H9 (cell line): ENCODE measurements around the gene HEG1. TPM values are rescaled to one million over a fixed set of nuclear protein-coding genes. Genes with fewer than 3 reads are reported as not detected.

Source experiments
- DNase-seq: peaks from one replicate; pipeline ENCODE4 v3.0.0-alpha.2; 2017
- H2AFZ ChIP-seq: one replicate; pipeline ENCODE4 v1.6.1; 2013; ENCODE audit warnings: mild to moderate bottlenecking, low read length, control low read depth, moderate library complexity
- H2AK5ac ChIP-seq: 2 replicates; pipeline ENCODE4 v1.6.1; 2013; ENCODE audit warnings: low read length, control low read depth, mixed read lengths; ENCODE audit not compliant: insufficient read length
- H2BK120ac ChIP-seq: one replicate; pipeline ENCODE4 v1.6.1; 2013; ENCODE audit warnings: low read depth, mild to moderate bottlenecking, low read length, control low read depth, inconsistent platforms; ENCODE audit not compliant: poor library complexity, severe bottlenecking
- H2BK12ac ChIP-seq: 2 replicates; pipeline ENCODE4 v1.6.1; 2013; ENCODE audit warnings: low read length, control low read depth, mixed read lengths, low read depth; ENCODE audit not compliant: insufficient read length
- H2BK15ac ChIP-seq: 2 replicates; pipeline ENCODE4 v1.6.1; 2013; ENCODE audit warnings: low read depth, low read length, control low read depth
- H2BK20ac ChIP-seq: one replicate; pipeline ENCODE4 v1.6.1; 2013; ENCODE audit warnings: low read depth, mild to moderate bottlenecking, low read length, control low read depth, inconsistent platforms; ENCODE audit not compliant: poor library complexity, severe bottlenecking
- H2BK5ac ChIP-seq: 2 replicates; pipeline ENCODE4 v1.6.1; 2013; ENCODE audit warnings: low read length, control low read depth, mixed read lengths; ENCODE audit not compliant: insufficient read length
- H3K14ac ChIP-seq: 2 replicates; pipeline ENCODE4 v1.6.1; 2013; ENCODE audit warnings: low read length, control low read depth; ENCODE audit not compliant: insufficient read depth
- H3K18ac ChIP-seq: 2 replicates; pipeline ENCODE4 v1.6.1; 2013; ENCODE audit warnings: low read depth, mild to moderate bottlenecking, mixed read lengths, low read length, control low read depth; ENCODE audit not compliant: insufficient read length
- H3K23ac ChIP-seq: 2 replicates; pipeline ENCODE4 v1.6.1; 2013; ENCODE audit warnings: low read length, control low read depth, mixed read lengths, low read depth; ENCODE audit not compliant: insufficient read length
- H3K23me2 ChIP-seq: 2 replicates; pipeline ENCODE4 v1.6.1; 2013; ENCODE audit warnings: low read depth, mild to moderate bottlenecking, mixed read lengths, low read length, control low read depth; ENCODE audit not compliant: insufficient read length, poor library complexity, severe bottlenecking
- H3K27ac ChIP-seq: 2 replicates; pipeline ENCODE4 v1.5.1; 2013; ENCODE audit warnings: low read length, control low read depth, mixed read lengths, low read depth; ENCODE audit not compliant: insufficient read length
- H3K27me3 ChIP-seq: 2 replicates; pipeline ENCODE4 v1.6.1; 2013; ENCODE audit warnings: low read length, control low read depth, inconsistent platforms; ENCODE audit not compliant: insufficient read depth
- H3K4ac ChIP-seq: 2 replicates; pipeline ENCODE4 v1.6.1; 2013; ENCODE audit warnings: low read depth, mild to moderate bottlenecking, control low read depth, inconsistent platforms, low read length, moderate library complexity
- H3K4me1 ChIP-seq: 2 replicates; pipeline ENCODE4 v1.6.1; 2013; ENCODE audit warnings: low read length, control low read depth, inconsistent platforms; ENCODE audit not compliant: insufficient read depth
- H3K4me2 ChIP-seq: 2 replicates; pipeline ENCODE4 v1.6.1; 2013; ENCODE audit warnings: low read length, control low read depth, mixed read lengths; ENCODE audit not compliant: insufficient read length, insufficient read depth
- H3K56ac ChIP-seq: 2 replicates; pipeline ENCODE4 v1.6.1; 2013; ENCODE audit warnings: low read depth, mild to moderate bottlenecking, mixed read lengths, low read length, control low read depth; ENCODE audit not compliant: insufficient read length
- H3K79me1 ChIP-seq: 2 replicates; pipeline ENCODE4 v1.6.1; 2013; ENCODE audit warnings: low read depth, mild to moderate bottlenecking, moderate library complexity, low read length, control low read depth, inconsistent platforms; ENCODE audit not compliant: insufficient read depth, poor library complexity, severe bottlenecking
- H3K79me2 ChIP-seq: 2 replicates; pipeline ENCODE4 v1.6.1; 2013; ENCODE audit warnings: low read length, control low read depth, inconsistent platforms; ENCODE audit not compliant: insufficient read depth
- H3K9ac ChIP-seq: 2 replicates; pipeline ENCODE4 v1.6.1; 2013; ENCODE audit warnings: low read length, control low read depth, mixed read lengths; ENCODE audit not compliant: insufficient read length; ENCODE audit errors: extremely low read depth
- H3K9me3 ChIP-seq: one replicate; pipeline ENCODE4 v1.6.1; 2013; ENCODE audit warnings: low read depth, low read length, inconsistent platforms; ENCODE audit not compliant: control insufficient read depth
- H3T11ph ChIP-seq: one replicate; pipeline ENCODE4 v1.6.1; 2013; ENCODE audit warnings: mild to moderate bottlenecking, low read length, control low read depth, inconsistent platforms
- H4K20me1 ChIP-seq: one replicate; pipeline ENCODE4 v1.6.1; 2013; ENCODE audit not compliant: control insufficient read depth, insufficient read length, insufficient read depth
- H4K5ac ChIP-seq: 2 replicates; pipeline ENCODE4 v1.6.1; 2013; ENCODE audit warnings: low read depth, mild to moderate bottlenecking, mixed read lengths, low read length, control low read depth; ENCODE audit not compliant: insufficient read length
- H4K8ac ChIP-seq: replicated peaks from 2 replicates; pipeline ENCODE4 v1.6.1; 2013; ENCODE audit warnings: low read length, control low read depth, mixed read lengths, low read depth; ENCODE audit not compliant: insufficient read length
- H4K91ac ChIP-seq: 2 replicates; pipeline ENCODE4 v1.6.1; 2013; ENCODE audit warnings: low read depth, mild to moderate bottlenecking, moderate library complexity, mixed read lengths, low read length, control low read depth; ENCODE audit not compliant: insufficient read length
- H3K27ac Mint-ChIP-seq, 3 experiments: 2 replicates in 2 of 3; 3 replicates in 1 of 3; pipeline ENCODE4 v1.8.0; 2020 to 2021; ENCODE audit warnings: mixed read lengths in 3 of 3, mild to moderate bottlenecking in 1 of 3, moderate library complexity in 1 of 3
- H3K27me3 Mint-ChIP-seq: 2 replicates; pipeline ENCODE4 v1.8.0; 2021; ENCODE audit warnings: low read depth, mild to moderate bottlenecking, moderate library complexity, mixed read lengths
- H3K36me3 Mint-ChIP-seq, 3 experiments: 2 replicates in 2 of 3; 3 replicates in 1 of 3; pipeline ENCODE4 v1.8.0; 2020 to 2021; ENCODE audit warnings: low read depth in 3 of 3, mixed read lengths in 3 of 3; ENCODE audit not compliant: insufficient read depth in 1 of 3
- H3K4me1 Mint-ChIP-seq, 2 experiments: 2 replicates each; pipeline ENCODE4 v1.8.0; 2020; ENCODE audit warnings: mixed read lengths in 2 of 2
- H3K4me3 Mint-ChIP-seq, 2 experiments: 2 replicates in 1 of 2; 3 replicates in 1 of 2; pipeline ENCODE4 v1.8.0; 2020 to 2021; ENCODE audit warnings: mild to moderate bottlenecking in 2 of 2, mixed read lengths in 2 of 2, moderate library complexity in 1 of 2
- H3K9me3 Mint-ChIP-seq, 2 experiments: 2 replicates in 1 of 2; 3 replicates in 1 of 2; pipeline ENCODE4 v1.8.0; 2020; ENCODE audit warnings: mild to moderate bottlenecking in 2 of 2, mixed read lengths in 2 of 2, moderate library complexity in 1 of 2
- WGBS: extraction: QIAGEN DNeasy Blood & Tissue Kit; methylation state at CpG from one replicate; pipeline ENCODE4 v1.1.7; 2013; ENCODE audit warnings: missing lambda C conversion rate, low lambda C conversion rate, mixed read lengths; ENCODE audit not compliant: insufficient read length; ENCODE audit errors: extremely low coverage; 5-methylcytosine and 5-hydroxymethylcytosine counted together
- total RNA-seq: library from RNA; stranded (reverse); gene quantifications from 2 replicates; pipeline ENCODE4 v1.2.1, GENCODE V29; 2021
- TF ChIP-seq, protein P1 (sequence below): fragments of 200-600 bp; sonication (generic); conservative IDR thresholded peaks from 3 replicates; pipeline ENCODE4 v1.8.0; 2021; ENCODE audit warnings: antibody characterized with exemption, mild to moderate bottlenecking

Gene HEG1
- total RNA-seq, 1 experiment from 2014 or later, result 10.3 TPM

DNA sequence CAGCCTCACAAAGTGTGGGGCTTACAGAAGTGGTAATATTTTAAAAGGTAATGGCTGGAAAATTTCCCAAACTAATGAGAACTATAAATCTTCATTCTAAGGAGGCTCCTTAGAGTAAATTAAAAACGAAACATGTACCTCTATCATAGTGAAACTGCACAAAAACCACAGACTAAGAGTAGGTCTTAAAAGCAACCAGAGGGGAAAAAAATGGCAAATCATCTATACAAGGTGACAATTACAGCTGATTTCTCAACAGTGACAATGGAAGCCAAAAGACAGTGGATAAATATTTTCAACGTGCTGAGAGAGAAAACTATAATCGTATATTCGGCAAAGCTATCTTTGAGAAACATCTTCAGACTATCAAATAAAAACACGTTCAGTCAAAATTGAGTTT is 20.6 kb downstream of the HEG1 start:
- Histone ChIP-seq H4K8ac (no peak overlapping the region), H4K91ac (no peak overlapping the region), H3K4me2 (no peak overlapping the region), H4K20me1 (no peaks in the 10 kb centered on the region), H2BK15ac (no peak overlapping the region), H3K4me1 (peaks cover 4% of the 10 kb centered on the region; the same call in 1 of the 2 replicates), H2BK5ac (no peak overlapping the region), H3K27me3 (no peaks in the 10 kb centered on the region), H3K56ac (no peak overlapping the region), H2AFZ (no peak overlapping the region), H4K5ac (no peak overlapping the region), H2BK12ac (no peak overlapping the region), H3K14ac (no peak overlapping the region), H3K18ac (no peak overlapping the region), H3K79me2 (no peaks in the 10 kb centered on the region; the same call in 1 of the 2 replicates), H3K23me2 (no peaks in the 10 kb centered on the region), H2BK120ac (no peak overlapping the region), H3K9ac (no peak overlapping the region), H3K9me3 (no peaks in the 10 kb centered on the region), H3K4ac (no peak overlapping the region), H2AK5ac (no peak overlapping the region), H3K23ac (no peak overlapping the region), H2BK20ac (no peak overlapping the region), H3K27ac (no peak overlapping the region), H3T11ph (no peak overlapping the region), H3K79me1 (no peaks in the 10 kb centered on the region)
- DNase-seq, result no peak
- WGBS, result no CpG with 5 or more reads among the region's 5 CpGs
- no peak overlapping the region; a peak in 1 of 7 replicates for H3K27ac Mint-ChIP-seq
- peaks cover 9 to 16% of the 10 kb centered on the region in 2 experiments for H3K9me3 Mint-ChIP-seq
- peaks cover 27 to 32% of the 10 kb centered on the region in 2 experiments for H3K4me1 Mint-ChIP-seq
- TF ChIP-seq, protein P1, sequence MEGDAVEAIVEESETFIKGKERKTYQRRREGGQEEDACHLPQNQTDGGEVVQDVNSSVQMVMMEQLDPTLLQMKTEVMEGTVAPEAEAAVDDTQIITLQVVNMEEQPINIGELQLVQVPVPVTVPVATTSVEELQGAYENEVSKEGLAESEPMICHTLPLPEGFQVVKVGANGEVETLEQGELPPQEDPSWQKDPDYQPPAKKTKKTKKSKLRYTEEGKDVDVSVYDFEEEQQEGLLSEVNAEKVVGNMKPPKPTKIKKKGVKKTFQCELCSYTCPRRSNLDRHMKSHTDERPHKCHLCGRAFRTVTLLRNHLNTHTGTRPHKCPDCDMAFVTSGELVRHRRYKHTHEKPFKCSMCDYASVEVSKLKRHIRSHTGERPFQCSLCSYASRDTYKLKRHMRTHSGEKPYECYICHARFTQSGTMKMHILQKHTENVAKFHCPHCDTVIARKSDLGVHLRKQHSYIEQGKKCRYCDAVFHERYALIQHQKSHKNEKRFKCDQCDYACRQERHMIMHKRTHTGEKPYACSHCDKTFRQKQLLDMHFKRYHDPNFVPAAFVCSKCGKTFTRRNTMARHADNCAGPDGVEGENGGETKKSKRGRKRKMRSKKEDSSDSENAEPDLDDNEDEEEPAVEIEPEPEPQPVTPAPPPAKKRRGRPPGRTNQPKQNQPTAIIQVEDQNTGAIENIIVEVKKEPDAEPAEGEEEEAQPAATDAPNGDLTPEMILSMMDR, result no peak
- H3K4me3 Mint-ChIP-seq, result no peak overlapping the region
- H3K27me3 Mint-ChIP-seq, result no peaks in the 10 kb centered on the region; the same call in 1 of the 2 replicates
- H3K36me3 Mint-ChIP-seq, result peaks cover 6 to 14% (median 12%) of the 10 kb centered on the region in 3 experiments
